Neural cell (in vitro differentiated cells): Measurements from ENCODE around the gene NEDD1. TPM values are rescaled to one million over a fixed set of nuclear protein-coding genes. Genes with fewer than 3 reads are reported as not detected.

Experiments
- H2AFZ ChIP-seq: fragments of 200-600, 300-800 bp; sonication (generic), shearing (Covaris generic); 2 replicates; pipeline ENCODE4 v1.6.0; 2014; ENCODE audit warnings: low read depth, mild to moderate bottlenecking, antibody characterized with exemption, low read length, moderate library complexity
- H3F3A ChIP-seq: fragments of 200-600 bp; shearing (Covaris generic); 2 replicates; pipeline ENCODE4 v1.6.1; 2016; ENCODE audit warnings: mild to moderate bottlenecking, moderate library complexity, mixed read lengths, antibody characterized with exemption, low read length; ENCODE audit not compliant: insufficient read depth, poor library complexity, severe bottlenecking
- H3K27ac ChIP-seq: fragments of 200-600, 300-800 bp; sonication (generic), shearing (Covaris generic); 2 replicates; pipeline ENCODE4 v1.5.1; 2014; ENCODE audit warnings: mild to moderate bottlenecking, low read length, moderate library complexity
- H3K27me3 ChIP-seq: fragments of 300-800, 200-600 bp; sonication (generic), shearing (Covaris generic); 2 replicates; pipeline ENCODE4 v1.6.0; 2014; ENCODE audit warnings: mild to moderate bottlenecking, low read depth, low read length, moderate library complexity; ENCODE audit not compliant: insufficient read depth
- H3K36me3 ChIP-seq: fragments of 300-800, 200-600 bp; sonication (generic), shearing (Covaris generic); 2 replicates; pipeline ENCODE4 v1.5.1; 2014; ENCODE audit warnings: mild to moderate bottlenecking, antibody characterized with exemption, low read length, moderate library complexity; ENCODE audit not compliant: insufficient read depth
- H3K4me2 ChIP-seq: fragments of 300-800, 200-600 bp; sonication (generic), shearing (Covaris generic); 2 replicates; pipeline ENCODE4 v1.6.0; 2014; ENCODE audit warnings: mild to moderate bottlenecking, low read length
- H3K4me3 ChIP-seq: fragments of 300-800, 200-600 bp; sonication (generic), shearing (Covaris generic); 2 replicates; pipeline ENCODE4 v1.5.1; 2014; ENCODE audit warnings: mild to moderate bottlenecking, low read length, moderate library complexity
- H3K79me2 ChIP-seq: fragments of 200-600 bp; shearing (Covaris generic); replicated peaks from 2 replicates; pipeline ENCODE4 v1.6.0; 2014; ENCODE audit warnings: mild to moderate bottlenecking, low read length, moderate library complexity; ENCODE audit not compliant: insufficient read depth
- H3K9ac ChIP-seq: fragments of 300-800, 200-600 bp; sonication (generic), shearing (Covaris generic); 2 replicates; pipeline ENCODE4 v1.6.1; 2016; ENCODE audit warnings: mild to moderate bottlenecking, low read length, mixed read lengths
- H3K9me2 ChIP-seq: fragments of 200-600 bp; shearing (Covaris generic); 2 replicates; pipeline ENCODE4 v1.6.1; 2016; ENCODE audit warnings: mild to moderate bottlenecking, low read length, mixed read lengths; ENCODE audit not compliant: insufficient read depth
- H3K9me3 ChIP-seq: fragments of 200-600, 300-800 bp; sonication (generic), shearing (Covaris generic); 2 replicates; pipeline ENCODE4 v1.6.1; 2016; ENCODE audit warnings: mild to moderate bottlenecking, mixed run types, low read length, moderate library complexity, mixed read lengths
- H4K20me1 ChIP-seq: fragments of 200-600 bp; shearing (Covaris generic); 2 replicates; pipeline ENCODE4 v1.6.1; 2016; ENCODE audit warnings: mild to moderate bottlenecking, mixed run types; ENCODE audit not compliant: insufficient read depth
- CTCF ChIP-seq: fragments of 450-650 bp; IDR thresholded peaks from 2 replicates; pipeline ENCODE4 v1.5.1; 2014; ENCODE audit warnings: antibody characterized with exemption, mild to moderate bottlenecking, moderate library complexity; ENCODE audit not compliant: poor library complexity, severe bottlenecking
- EP300 ChIP-seq: fragments of 450-650 bp; conservative IDR thresholded peaks from 2 replicates; pipeline ENCODE4 v1.6.1; 2014; ENCODE audit warnings: antibody characterized with exemption, mild to moderate bottlenecking, moderate library complexity; ENCODE audit not compliant: poor library complexity, severe bottlenecking
- EZH2 ChIP-seq: fragments of 200-600, 300-800 bp; shearing (Covaris generic), sonication (generic); IDR thresholded peaks from 2 replicates; pipeline ENCODE4 v1.6.1; 2014; ENCODE audit warnings: antibody characterized with exemption, low read length, borderline replicate concordance, mild to moderate bottlenecking; ENCODE audit not compliant: insufficient read depth, poor library complexity, severe bottlenecking
- MXI1 ChIP-seq: fragments of 450-650 bp; conservative IDR thresholded peaks from 2 replicates; pipeline ENCODE4 v1.6.1; 2014; ENCODE audit warnings: antibody characterized with exemption, mild to moderate bottlenecking; ENCODE audit not compliant: poor library complexity, severe bottlenecking
- POLR2AphosphoS5 ChIP-seq: IDR thresholded peaks from 2 replicates; pipeline ENCODE4 v1.6.1; 2012
- RAD21 ChIP-seq: fragments of 450-650 bp; conservative IDR thresholded peaks from 2 replicates; pipeline ENCODE4 v1.6.1; 2014; ENCODE audit warnings: antibody characterized with exemption, mild to moderate bottlenecking, moderate library complexity
- REST ChIP-seq: IDR thresholded peaks from 2 replicates; pipeline ENCODE4 v1.6.1; 2012; ENCODE audit warnings: borderline replicate concordance
- SMC3 ChIP-seq: fragments of 450-650 bp; conservative IDR thresholded peaks from 2 replicates; pipeline ENCODE4 v1.6.1; 2014; ENCODE audit warnings: antibody characterized with exemption, mild to moderate bottlenecking, moderate library complexity; ENCODE audit not compliant: poor library complexity
- TAF1 ChIP-seq: IDR thresholded peaks from 2 replicates; pipeline ENCODE4 v1.6.1; 2012; ENCODE audit warnings: low read depth
- polyA minus RNA-seq: library from RNA; depleted of rRNA, polyadenylated mRNA; stranded (reverse); fragments of >200 nt; gene quantifications from 2 replicates; pipeline ENCODE4 v1.2.3, GENCODE V29; 2014
- polyA plus RNA-seq: library from polyadenylated mRNA; depleted of rRNA; stranded (reverse); fragments of >200 nt; gene quantifications from 2 replicates; pipeline ENCODE4 v1.2.3, GENCODE V29; 2014

Gene NEDD1
- polyA plus RNA-seq (3.8 and 6.6 TPM in 2 replicates), polyA minus RNA-seq (6.6 and 7.6 TPM in 2 replicates)

- Histone ChIP-seq H4K20me1 (no peaks in the 10 kb centered on the region), H3K79me2 (peaks cover 5% of the 10 kb centered on the region), H3K27ac (no peak within 1 kb of the TSS), H3K9me3 (no peaks in the 10 kb centered on the region), H3K4me2 (peak within 1 kb of the TSS; percentile 67), H3K4me3 (peak within 1 kb of the TSS; percentile 76), H3K36me3 (no peaks in the 10 kb centered on the region), H3K9ac (peak within 1 kb of the TSS; percentile 62), H3K9me2 (no peaks in the 10 kb centered on the region), H3K27me3 (no peaks in the 10 kb centered on the region), H2AFZ (peak within 1 kb of the TSS; percentile 66), H3F3A (no peaks in the 10 kb centered on the region)
- TF ChIP-seq SMC3 (no peak), POLR2AphosphoS5 (peak; percentile 27), CTCF (no peak), RAD21 (peak; percentile 28), TAF1 (no peak), EZH2 (no peak), MXI1 (peak; percentile 50)
These were observed at the start of gene NEDD1 for GRCh38 chr12:96906849-96907670. NEDD1 (plus strand) TSS chr12:96907257; CDS start chr12:96909760, 2,503 bp downstream.

GRCh38 chr12:96858162-96858561 lies 48.9 kb upstream of the NEDD1 start:
- Histone ChIP-seq H3K9me2 (no peaks in the 10 kb centered on the region), H3K9ac (no peak overlapping the region), H3K9me3 (no peaks in the 10 kb centered on the region), H3F3A (no peaks in the 10 kb centered on the region), H3K79me2 (no peaks in the 10 kb centered on the region), H2AFZ (no peak overlapping the region), H3K27me3 (no peaks in the 10 kb centered on the region), H3K4me2 (no peak overlapping the region), H3K36me3 (no peaks in the 10 kb centered on the region), H3K4me3 (no peak overlapping the region), H3K27ac (no peak overlapping the region), H4K20me1 (no peaks in the 10 kb centered on the region)
- no peak for TF ChIP-seq RAD21
- no peak for TF ChIP-seq EZH2
- TF ChIP-seq MXI1 = no peak
- no peak for TF ChIP-seq EP300
- no peak for TF ChIP-seq SMC3
- TF ChIP-seq CTCF = no peak
- no peak for TF ChIP-seq REST
- TF ChIP-seq POLR2AphosphoS5 = no peak
- TF ChIP-seq TAF1 = no peak
